HG03469 (cell line): ENCODE measurements around the gene FBXW10B.
"Not testable (repeated sequence)": the region's sequence is repeated elsewhere in the genome, so short reads cannot be mapped to it uniquely, and the experiment has no call there.

Experiments
- ATAC-seq: cut with Tn5 transposase; IDR thresholded peaks from one replicate; pipeline ENCODE4 v1.9.1; 2021; ENCODE audit warnings: mild to moderate bottlenecking, moderate library complexity, moderate number of reproducible peaks; ENCODE audit not compliant: unreplicated experiment

Gene FBXW10B, protein sequence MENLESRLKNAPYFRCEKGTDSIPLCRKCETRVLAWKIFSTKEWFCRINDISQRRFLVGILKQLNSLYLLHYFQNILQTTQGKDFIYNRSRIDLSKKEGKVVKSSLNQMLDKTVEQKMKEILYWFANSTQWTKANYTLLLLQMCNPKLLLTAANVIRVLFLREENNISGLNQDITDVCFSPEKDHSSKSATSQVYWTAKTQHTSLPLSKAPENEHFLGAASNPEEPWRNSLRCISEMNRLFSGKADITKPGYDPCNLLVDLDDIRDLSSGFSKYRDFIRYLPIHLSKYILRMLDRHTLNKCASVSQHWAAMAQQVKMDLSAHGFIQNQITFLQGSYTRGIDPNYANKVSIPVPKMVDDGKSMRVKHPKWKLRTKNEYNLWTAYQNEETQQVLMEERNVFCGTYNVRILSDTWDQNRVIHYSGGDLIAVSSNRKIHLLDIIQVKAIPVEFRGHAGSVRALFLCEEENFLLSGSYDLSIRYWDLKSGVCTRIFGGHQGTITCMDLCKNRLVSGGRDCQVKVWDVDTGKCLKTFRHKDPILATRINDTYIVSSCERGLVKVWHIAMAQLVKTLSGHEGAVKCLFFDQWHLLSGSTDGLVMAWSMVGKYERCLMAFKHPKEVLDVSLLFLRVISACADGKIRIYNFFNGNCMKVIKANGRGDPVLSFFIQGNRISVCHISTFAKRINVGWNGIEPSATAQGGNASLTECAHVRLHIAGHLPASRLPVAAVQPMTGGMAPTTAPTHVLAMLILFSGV

DNA sequence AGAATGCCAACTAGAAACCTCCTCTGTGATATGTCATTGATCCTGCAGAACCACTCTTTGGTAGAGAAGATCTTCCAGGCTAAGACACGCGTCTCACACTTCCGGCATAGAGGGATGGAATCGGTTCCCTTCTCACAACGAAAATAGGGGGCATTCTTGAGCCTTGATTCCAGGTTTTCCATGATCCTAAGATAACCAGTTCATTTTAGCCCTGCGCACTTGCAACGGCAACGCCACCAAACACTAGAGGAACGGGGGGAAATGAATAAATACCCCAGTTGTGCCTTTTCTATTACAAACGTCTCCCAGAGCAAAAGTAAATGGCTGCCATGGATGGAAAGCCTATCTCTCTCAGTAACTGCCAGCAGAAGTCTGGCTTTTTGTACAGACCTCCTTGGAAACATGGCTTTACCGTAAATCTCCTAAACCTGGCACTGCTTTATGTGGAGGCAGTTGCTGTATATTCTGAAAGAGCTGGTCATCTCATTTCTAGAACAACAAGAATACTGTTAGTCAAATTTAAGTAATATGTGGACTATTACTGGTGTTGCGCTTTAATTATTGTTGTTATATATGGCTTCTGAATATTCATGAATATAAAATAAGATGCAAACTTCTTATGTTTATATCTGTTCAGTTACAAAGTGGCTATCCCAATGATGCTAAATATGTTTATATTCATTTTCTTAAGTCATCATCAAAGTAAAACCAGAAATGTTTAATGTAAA lies at the start of gene FBXW10B:
Gene FBXW10B, minus strand, starts transcription at position 374 of the 728 bp plus-strand sequence. Its CDS starts 192 bp downstream, at position 182.
- ATAC-seq: not testable (repeated sequence)

DNA sequence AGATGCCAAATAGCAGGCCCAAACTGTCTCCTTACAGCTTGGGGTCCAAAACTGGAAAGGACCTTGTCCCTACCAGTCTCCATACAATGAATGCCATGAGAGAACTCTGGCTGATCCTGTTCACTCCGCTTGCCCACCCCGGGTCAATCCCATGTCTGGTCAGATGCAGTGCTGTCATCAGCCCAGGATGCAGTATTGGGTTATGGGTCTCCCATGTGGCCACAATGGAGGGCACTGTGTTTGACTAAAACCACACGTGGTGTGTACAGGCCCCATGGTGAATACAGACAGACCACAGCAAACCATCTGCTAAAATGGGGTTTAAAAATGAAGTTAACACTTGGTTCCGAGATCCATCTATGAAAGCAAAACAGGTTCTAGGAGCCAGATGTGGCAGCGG lies 44.2 kb upstream of the FBXW10B start:
- ATAC-seq: no peak

DNA sequence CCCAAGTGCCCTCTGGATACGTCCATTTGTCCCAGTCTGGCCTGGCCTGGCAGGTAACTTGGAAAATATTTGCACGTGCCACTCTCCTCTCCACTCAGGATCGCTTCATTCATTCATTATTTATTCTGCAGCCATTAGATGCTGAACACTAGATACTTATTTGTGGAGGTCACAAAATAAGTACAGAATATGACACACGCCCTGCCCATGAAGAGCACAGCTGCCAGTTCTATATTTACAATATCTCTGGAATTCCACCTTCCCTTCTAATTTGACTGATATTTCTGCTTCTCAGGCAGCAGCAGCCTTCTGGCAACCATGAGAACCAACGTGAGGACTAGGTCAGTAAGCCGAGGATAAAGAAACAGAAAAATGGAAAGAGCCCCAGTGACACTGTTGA lies 43.7 kb upstream of the FBXW10B start:
- no peak for ATAC-seq

DNA sequence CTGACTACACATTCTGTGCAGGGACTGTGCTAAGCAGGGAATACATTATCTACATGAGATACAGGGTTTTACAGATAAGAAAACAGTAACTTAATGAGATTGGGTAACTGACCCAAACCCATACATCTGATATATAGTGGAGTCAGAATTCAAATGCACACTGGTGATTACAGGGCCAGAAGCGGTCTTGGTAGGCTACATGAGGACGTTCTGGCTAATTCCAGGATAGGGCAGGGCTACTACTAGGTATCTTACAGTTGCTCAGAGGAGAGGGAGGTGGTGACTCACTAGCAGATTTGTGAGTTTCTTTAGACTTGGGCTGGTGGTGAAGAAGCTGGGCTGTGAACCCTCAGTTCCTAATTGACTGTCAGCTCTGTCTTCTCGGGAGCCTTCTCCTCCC lies 43.2 kb upstream of the FBXW10B start:
- ATAC-seq: no peak

DNA sequence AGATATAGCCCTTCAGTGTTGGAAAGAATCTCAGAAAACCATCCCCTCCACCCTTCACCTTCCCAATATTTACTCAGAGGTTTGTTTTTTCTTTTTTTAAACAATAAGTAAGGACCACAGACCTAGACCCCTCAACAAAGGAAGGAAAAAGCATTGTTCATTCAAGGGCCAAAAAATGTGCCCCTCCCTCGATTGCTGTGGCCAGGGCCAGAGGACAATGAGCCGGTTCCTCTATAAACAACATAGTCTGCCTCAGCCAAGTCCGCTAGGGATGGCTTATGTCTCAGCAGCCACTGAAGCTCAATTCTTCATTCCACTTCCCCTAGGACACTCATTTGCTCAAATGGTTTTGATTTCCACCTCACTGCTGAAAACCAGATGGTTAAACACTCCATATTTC lies 40.6 kb upstream of the FBXW10B start:
- no peak for ATAC-seq

DNA sequence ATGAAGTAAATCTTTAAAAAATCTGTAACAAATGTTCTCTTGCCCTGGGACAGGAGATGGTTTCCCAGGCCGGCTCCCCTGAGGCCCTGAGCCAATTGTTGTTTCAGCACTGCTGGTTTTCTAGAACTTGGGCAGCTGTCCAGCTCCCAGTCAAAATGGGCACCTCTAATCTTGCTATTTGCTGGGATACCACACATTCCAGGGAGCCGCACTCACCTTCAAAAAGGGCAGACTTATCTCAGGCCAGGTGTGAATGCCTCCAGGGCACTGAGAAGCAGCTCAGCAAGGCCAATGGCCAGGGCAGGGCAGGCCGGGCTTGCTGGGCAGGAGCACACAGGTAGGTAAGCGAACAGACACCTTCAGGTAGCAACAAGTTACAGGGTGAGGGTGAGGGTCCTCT lies 40.2 kb upstream of the FBXW10B start:
- ATAC-seq: no peak

DNA sequence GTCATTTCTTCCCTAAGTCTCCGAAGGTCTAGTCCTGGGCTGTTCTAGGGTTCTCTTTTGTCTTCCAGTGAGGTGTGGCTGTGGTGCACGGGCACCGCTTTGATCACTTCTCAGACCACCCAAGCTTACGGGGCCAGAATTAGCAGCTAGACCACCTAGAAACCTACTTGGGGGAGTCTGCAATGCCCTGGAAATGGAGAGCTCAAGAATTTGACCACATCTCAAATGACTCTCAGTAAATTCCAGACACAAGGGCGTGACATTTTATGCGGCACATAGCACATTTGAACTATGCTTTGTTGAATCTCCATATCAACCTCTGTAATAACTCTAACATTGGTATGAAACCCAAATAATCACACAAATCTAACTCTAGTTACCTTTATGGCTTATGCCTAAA lies 39.7 kb upstream of the FBXW10B start:
- no peak for ATAC-seq

DNA sequence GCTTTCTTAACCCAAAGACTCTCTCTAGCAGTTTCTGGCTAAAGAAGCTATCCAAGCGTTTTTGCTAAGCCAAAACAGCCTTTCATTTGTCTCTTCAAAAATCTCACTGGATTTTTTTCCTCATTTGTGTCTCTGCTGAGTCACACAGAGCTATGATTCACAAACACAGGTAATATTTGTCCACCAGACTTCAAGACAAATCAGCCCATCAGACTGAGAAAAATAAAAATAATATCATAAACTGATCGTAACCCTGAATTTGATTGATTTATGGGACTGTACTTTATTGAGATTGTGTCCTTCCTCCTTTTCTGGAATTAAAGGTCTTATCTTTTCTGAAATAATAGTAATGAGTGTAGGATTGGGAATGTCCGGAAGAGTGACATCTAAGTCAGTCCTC lies 38.8 kb upstream of the FBXW10B start:
- no peak for ATAC-seq

DNA sequence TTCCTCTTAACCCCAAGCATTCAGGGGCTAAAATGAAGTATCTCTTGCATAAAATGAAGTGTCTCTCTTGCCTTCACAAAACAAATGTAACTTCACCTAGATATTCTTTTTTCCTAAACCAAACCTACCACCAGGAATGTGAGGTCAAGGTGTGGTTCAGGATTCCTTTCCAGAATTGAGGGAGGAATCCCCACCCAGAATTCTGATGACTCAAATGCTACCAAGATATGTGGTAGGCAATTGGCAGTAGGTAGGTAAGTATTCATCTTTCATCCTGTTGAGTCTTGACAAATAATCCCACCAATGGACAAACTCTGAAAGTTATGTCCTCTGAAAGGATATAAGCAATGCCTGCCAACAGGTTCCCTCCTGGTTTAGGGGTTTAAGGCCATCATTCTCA lies 38.4 kb upstream of the FBXW10B start:
- ATAC-seq: no peak

DNA sequence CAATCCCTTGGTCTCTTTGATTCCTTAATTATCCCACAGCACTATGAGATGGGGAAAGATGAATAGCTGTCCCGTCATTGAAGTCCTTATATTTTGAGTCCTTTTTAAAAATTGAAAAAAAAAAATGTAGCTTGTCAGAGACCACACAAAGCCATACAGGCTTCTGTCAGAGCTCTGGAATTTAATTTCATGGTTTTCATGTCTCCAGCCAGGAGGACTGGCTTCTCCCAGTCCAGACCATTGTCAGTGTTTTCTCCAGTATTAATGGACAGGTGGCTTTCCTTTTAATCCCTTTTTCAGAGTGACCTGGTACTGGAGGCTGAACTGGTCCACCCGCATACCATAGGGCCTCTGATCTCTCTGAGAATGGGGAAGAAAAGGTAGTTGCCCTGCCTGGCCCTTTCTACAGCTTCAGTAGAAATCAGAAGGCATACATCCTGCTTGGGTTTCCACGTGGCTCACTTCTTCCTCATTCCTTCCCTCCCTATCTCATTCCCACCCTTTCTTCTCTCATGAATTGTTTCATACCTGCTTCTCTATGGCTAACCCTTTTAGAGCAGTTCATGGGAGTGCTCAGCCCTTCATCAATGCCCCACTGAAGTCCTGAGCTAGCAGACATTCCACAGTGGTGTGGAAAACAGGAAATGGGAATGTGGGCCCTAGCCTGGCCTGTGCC lies 35.5 kb upstream of the FBXW10B start:
- ATAC-seq: no peak

DNA sequence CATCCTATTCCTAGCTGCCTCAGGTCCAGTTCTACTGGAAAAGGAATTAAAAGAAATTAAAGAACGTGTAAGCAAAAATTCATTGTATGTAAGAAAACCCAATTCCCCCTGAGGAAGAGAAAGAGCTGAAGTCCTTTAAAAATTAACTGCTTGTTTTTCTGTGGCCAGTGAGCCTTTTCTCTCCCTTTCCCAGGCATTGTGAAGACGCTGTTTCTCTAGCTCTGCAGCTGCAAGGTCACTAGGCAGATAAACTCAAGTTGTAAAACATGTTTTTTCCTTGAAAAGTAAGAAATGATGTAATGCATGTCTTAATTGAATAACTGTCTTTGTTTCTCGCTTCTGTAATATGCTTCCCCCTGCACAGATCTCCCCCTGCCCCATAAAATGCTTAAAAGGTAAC lies 34.9 kb upstream of the FBXW10B start:
- ATAC-seq: not testable (repeated sequence)

DNA sequence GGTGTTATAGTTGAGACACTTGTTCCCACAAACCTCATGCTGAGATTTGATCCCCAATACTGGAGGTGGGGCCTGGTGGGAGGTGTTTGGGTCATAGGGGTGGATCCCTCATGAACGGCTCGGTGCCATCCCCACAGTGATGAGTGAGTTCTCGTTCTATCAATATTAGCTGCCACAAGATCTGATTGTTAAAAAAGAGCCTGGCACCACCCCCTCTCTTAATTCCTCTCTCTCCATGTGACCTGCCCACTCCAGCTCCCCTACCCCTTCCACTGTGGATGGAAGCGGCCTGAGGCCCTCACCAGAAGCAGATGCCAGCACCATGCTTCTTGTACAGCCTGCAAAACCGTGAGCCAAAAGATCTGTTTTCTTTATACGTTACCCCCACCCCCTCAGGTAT lies 33.5 kb upstream of the FBXW10B start:
- no peak for ATAC-seq

DNA sequence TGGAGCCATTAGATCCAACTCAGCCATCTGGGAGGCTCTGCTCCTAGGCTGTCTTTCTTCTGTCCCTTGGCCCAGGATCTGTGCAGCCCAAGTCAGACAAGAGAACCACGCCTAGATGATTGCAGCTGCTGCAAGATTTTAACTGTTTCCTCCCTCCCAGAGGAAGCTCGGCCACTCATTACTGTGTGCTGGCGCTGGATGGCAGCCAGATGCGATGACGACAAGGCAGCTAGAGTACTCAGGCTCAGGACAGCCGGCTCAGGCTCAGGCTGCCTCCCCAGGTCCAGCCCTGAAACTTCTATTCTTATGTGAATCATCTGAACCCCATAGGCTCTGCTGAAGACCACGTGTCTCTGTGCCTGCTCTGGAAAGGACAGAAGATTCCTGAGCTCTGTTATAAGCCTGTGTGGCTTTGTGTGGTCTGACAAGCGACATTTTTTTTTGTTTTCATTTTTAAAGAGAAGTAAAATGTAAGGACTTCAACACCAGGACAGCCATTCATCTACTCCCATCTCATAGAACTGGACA lies 32.1 kb upstream of the FBXW10B start:
- peak; percentile 87 for ATAC-seq

DNA sequence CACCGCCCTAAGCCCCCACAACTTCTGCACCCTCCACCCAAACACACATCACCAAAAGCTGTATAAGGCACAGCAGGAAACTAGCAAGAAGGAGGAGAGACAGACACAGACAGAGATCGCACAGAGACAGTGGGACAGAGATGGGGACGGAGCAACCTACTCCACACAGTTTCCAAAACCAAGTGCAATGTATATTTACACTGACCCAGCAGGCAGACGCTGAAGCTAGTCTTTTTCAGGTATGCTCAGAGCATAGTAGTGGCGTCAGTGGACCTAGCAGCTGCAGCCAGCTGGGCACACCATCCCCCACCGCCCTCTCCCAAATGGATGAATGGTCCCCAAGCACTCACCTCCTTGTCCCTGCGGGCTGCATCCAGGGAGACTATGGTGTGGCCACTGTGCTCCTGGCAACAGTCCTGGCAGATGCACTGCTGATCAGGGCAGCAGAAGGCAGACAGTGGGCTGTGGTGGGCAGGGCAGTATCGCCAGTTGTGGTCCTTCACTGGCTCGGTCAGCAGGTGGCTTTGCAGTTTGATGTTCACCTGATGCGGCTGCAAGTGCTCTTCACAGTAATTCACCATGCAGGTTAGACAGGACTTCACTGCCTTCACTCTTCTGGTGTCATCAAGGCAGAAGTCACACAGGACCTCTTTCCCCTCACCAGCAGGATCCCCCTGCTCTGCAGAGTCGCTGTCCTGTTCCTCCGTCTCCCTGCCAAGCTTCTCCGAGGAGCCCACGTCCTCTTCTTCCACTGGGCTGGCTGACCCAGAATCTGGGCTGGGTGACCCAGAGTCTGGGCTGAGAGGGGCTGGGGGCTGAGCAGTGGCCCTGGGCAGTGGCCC lies 31.5 kb upstream of the FBXW10B start:
- ATAC-seq: no peak

DNA sequence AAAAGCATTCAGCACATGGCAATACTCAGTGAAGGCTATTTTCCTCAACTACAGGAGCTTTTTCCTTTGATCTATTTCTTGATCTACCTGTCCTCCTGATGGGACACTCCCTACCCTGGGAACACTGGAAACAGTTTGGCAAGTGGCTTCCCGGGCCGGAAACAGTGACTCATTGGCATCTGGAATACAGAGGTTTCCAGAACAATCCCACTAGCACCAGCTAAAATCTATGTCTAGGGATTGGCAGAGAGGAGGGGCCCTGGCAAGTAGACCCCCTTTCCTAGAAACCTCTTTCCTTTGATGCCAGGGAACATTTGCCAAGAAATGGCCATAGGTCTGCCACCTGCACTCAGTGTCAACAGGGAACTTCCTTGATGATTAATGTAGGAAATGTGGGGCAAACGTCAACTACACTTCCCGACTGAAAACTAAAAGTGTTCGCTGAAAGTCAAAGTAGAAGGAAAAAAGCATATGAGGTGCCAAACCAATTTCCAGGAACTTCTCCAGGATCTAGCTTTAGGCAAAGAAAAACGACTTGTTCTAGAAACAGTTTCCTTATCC lies 30.4 kb upstream of the FBXW10B start:
- ATAC-seq: no peak

DNA sequence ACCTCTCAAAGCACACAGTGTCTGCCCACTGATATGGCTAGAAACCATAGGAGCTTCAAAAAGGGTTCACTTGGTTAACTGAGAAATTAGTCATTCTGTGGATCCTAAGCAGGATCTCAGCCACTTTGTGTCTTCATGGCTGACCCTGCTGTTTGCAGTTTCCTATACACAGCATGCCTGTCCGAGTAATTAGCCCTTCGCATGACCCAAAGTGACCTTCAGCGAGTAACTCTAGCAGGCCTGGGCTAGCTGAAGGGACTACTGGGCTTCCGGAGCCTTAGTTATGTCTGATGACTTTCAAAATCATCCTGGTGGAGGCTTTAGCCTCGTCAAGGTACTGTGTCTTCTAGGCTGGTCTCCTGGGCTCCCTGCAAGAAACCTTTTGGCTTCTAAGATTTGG lies 28.9 kb upstream of the FBXW10B start:
- ATAC-seq: no peak

DNA sequence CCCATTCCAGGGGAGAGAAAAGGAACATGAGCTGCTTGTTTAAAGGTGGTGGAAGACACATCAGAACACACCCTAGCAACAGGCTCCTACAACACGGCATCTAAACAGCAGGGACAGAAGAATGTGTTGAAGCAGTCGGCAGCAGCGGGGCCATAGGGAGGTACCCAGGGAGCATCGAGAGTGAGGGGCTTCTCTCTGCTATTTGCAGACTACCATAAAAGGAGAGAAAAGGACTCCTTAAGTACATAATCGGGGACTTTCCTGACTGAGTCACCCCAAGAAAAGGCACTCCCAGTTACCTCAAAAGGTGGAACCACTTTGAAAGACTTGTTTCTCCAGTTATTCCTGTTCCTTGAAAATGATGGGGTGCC lies 26.4 kb upstream of the FBXW10B start:
- ATAC-seq: not testable (repeated sequence)

DNA sequence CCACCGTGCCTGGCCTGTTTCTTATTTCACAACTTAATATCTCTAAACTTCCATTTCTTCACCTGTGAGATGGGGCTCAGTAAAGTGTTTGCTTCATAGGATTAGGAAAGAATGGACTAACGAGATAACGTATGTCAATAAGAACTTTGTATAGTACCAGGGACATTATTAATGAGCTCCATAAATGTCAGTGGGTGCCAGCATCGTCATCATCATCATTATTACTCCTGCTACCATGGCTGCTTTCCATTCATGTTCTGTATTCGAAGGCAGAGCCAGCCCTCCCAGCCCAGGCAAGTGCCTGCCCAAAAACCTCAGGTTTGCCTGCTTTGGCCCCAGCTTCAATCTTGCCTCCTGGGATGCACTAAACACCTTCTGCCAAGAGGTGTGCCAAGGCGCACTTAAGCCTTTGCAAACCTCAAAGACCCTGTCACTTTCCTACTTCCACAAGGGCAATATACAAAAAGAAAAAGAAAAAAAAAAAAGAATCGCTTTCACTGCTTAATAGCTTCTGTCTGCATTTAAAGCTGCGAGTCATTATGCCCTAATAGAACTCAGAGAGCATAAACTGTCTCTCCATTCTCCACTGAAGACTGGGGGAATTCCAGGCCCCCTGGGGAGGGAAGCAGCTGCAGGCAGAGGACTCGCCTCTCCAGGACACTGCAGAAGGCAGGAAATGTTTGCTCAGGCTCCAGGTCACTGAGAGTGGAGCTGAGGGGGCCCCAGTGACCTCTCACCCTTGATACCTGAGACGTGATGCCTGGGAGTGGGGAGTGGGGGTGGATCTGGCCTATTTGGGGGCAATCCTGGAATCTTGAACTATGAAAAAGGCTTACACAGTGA lies 25.8 kb upstream of the FBXW10B start:
- not testable (repeated sequence) for ATAC-seq
